WI38 (cell line): ENCODE results near the gene CBY2.

Experiments used
- H3K4me3 ChIP-seq: 2 replicates; pipeline ENCODE4 v1.5.1; 2011; ENCODE audit warnings: low read depth, mild to moderate bottlenecking, control low read depth, low read length
- CTCF ChIP-seq: IDR thresholded peaks from 2 replicates; pipeline ENCODE4 v1.5.1; 2012; ENCODE audit warnings: low read depth, mild to moderate bottlenecking, control low read depth, low read length

The CBY2 gene

GRCh38 chr13:45721203-45721731 lies 19.1 kb downstream of the CBY2 start:
- H3K4me3 ChIP-seq, result no peak overlapping the region
- no peak for TF ChIP-seq CTCF

- no peak overlapping the region for H3K4me3 ChIP-seq
- TF ChIP-seq CTCF, result no peak
Observed at GRCh38 chr13:45723798-45724197, 21.7 kb downstream of the CBY2 start.

- 0 out of 2 replicates have a peak, but pooled peaks have one; percentile 4 for TF ChIP-seq CTCF
- no peak overlapping the region for H3K4me3 ChIP-seq
Observed at GRCh38 chr13:45728759-45729158, 26.6 kb downstream of the CBY2 start.

- no peak for TF ChIP-seq CTCF
- no peak overlapping the region for H3K4me3 ChIP-seq
Observed at GRCh38 chr13:45731455-45731854, 29.3 kb downstream of the CBY2 start.

- H3K4me3 ChIP-seq, result no peak overlapping the region
- no peak for TF ChIP-seq CTCF
Observed at GRCh38 chr13:45732916-45733315, 30.8 kb downstream of the CBY2 start.

GRCh38 chr13:45733361-45733760 lies 31.2 kb downstream of the CBY2 start:
- no peak overlapping the region for H3K4me3 ChIP-seq
- TF ChIP-seq CTCF, result no peak

- no peak overlapping the region for H3K4me3 ChIP-seq
- peak; percentile 28; the same call in 1 of the 2 replicates for TF ChIP-seq CTCF
Observed at GRCh38 chr13:45737571-45738017, 35.5 kb downstream of the CBY2 start.
